SW480 (cell line): ENCODE data around the gene RELN.
A peak's percentile ranks its signal among the peaks of the same experiment; 100 is the strongest.

ENCODE experiments used
- DNase-seq: peaks from one replicate; pipeline ENCODE4 v3.0.0-alpha.2; 2016; ENCODE audit warnings: low spot score

Gene RELN

GRCh38 chr7:103715376-103716120 is 273.9 kb downstream of the RELN start:
- DNase-seq: no peak

GRCh38 chr7:103714376-103714927 is 275.0 kb downstream of the RELN start:
- no peak for DNase-seq

GRCh38 chr7:103712991-103713778 is 276.3 kb downstream of the RELN start:
- DNase-seq: no peak

GRCh38 chr7:103711413-103711812 is 278.0 kb downstream of the RELN start:
- DNase-seq: no peak

GRCh38 chr7:103710247-103710646 is 279.2 kb downstream of the RELN start:
- no peak for DNase-seq

GRCh38 chr7:103706805-103707204 is 282.7 kb downstream of the RELN start:
- no peak for DNase-seq

- no peak for DNase-seq
These were observed 283.9 kb downstream of the RELN start for GRCh38 chr7:103705542-103705941.

GRCh38 chr7:103704701-103705100 is 284.8 kb downstream of the RELN start:
- no peak for DNase-seq

- no peak for DNase-seq
These were observed 286.5 kb downstream of the RELN start for GRCh38 chr7:103702982-103703381.

- DNase-seq: no peak
These were observed 287.0 kb downstream of the RELN start for GRCh38 chr7:103702454-103702853.

GRCh38 chr7:103699032-103699431 is 290.4 kb downstream of the RELN start:
- DNase-seq: no peak

- DNase-seq: no peak
These were observed 291.4 kb downstream of the RELN start for GRCh38 chr7:103698064-103698463.

- DNase-seq: no peak
These were observed 293.9 kb downstream of the RELN start for GRCh38 chr7:103695521-103695920.

GRCh38 chr7:103694304-103694703 is 295.2 kb downstream of the RELN start:
- no peak for DNase-seq

GRCh38 chr7:103691291-103691690 is 298.2 kb downstream of the RELN start:
- no peak for DNase-seq

GRCh38 chr7:103690242-103690974 is 299.1 kb downstream of the RELN start:
- peak; percentile 29 for DNase-seq

GRCh38 chr7:103689255-103689654 is 300.2 kb downstream of the RELN start:
- peak; percentile 44 for DNase-seq

GRCh38 chr7:103687951-103688350 is 301.5 kb downstream of the RELN start:
- DNase-seq: no peak

- no peak for DNase-seq
These were observed 302.2 kb downstream of the RELN start for GRCh38 chr7:103687272-103687671.

GRCh38 chr7:103686763-103687162 is 302.7 kb downstream of the RELN start:
- DNase-seq: no peak

GRCh38 chr7:103686064-103686463 is 303.4 kb downstream of the RELN start:
- DNase-seq: no peak

GRCh38 chr7:103685646-103686045 is 303.8 kb downstream of the RELN start:
- no peak for DNase-seq
